ENCODE results near the gene ITGAV.
"Not testable (repeated sequence)": the region's sequence is repeated elsewhere in the genome, so short reads cannot be mapped to it uniquely, and the experiment has no call there.

ITGAV gene

DNA sequence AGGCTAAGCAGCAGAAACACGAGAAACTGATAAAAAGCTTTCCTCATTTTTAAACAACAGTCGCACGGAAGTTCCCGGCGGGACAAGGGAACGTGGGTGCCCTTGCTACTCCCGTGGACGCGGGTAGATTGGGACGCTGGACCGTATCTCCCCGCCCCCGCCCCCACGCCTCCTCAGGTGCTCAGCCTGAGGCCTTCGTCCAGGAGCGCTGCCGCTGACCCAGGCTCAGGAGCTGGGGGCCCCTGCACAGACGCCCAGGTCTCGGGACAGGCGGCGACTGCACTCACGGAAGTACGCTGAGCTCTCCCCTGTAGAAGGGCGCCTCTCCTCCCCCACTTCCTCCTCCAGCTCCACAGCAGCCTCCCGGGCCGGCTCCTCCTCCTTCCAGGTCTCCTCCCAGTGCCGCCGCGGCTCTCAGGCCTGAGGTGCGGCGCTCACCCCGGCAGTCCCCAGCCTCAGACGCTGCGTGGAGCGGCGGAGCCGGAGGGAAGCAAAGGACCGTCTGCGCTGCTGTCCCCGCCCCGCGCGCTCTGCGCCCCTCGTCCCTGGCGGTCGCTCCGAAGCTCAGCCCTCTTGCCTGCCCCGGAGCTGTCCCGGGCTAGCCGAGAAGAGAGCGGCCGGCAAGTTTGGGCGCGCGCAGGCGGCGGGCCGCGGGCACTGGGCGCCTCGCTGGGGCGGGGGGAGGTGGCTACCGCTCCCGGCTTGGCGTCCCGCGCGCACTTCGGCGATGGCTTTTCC lies at the start of gene ITGAV:
Gene ITGAV, plus strand, starts transcription at position 445 of the 738 bp plus-strand sequence. Its CDS starts 283 bp downstream, at position 728.
- peak; percentile 92 for DNase-seq

DNA sequence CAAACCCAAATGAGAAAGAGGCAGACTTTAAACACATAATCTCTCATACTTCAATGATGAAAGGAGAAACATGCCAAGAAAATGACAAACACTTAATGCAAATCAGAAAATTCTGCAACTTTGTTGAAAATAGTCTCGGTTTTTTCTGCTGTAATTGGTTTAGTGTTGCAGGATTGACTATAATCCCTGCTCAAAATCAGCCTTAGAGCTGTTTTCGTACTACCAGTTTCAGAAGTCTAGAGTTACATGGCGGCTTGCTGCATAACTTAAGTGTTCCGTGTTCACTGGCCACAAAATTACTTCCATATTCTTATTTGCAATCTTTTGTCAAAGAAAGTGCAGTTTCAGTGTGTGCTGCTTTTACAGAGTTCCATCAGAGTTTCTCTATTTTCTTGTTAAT lies 48.9 kb upstream of the ITGAV start:
- no peak for DNase-seq

DNA sequence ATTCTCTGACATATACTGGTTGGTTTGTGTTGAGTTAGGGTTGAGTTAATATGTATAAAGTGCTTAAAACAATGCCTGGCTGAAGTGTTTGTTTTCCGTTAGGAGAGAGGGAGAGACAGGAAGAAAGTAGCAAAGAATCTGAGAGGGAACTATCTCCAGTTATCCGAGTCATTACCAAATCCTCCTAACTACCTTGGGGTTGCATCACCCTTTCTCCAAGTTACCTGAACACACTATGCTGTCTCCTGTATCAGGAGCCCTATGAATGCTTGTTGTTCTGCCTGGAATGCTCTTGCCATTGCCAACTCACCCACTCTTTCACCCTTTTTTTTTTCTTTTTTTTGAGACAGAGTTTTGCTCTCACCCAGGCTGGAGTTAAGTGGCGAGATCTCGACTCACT lies 47.9 kb upstream of the ITGAV start:
- no peak for DNase-seq

DNA sequence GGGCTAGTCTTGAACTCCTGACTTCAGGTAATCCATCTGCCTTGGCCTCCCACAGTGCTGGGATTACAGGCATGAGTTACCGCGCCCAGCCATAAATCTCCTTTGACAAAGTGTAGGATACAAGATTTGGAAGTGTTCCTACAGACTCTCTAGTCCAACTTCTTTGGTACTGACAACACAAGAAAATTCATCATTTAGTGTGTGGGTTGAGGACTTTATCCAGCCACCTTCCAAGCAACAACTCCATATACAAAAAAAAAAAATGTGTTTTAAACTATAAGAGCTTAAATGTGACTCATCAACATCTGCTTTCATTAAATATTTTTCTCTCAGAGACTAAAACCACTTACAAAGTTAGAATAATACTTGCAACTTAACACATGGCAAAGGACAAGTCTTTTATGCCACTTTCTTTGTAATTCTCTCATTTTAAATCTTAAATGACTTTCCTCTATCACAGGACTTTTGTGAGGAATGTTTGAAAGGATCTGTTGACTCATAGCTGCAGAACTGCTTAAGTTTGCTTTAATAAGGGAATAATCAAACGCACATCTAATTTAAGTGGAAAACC lies 46.2 kb upstream of the ITGAV start:
- DNase-seq, result no peak

DNA sequence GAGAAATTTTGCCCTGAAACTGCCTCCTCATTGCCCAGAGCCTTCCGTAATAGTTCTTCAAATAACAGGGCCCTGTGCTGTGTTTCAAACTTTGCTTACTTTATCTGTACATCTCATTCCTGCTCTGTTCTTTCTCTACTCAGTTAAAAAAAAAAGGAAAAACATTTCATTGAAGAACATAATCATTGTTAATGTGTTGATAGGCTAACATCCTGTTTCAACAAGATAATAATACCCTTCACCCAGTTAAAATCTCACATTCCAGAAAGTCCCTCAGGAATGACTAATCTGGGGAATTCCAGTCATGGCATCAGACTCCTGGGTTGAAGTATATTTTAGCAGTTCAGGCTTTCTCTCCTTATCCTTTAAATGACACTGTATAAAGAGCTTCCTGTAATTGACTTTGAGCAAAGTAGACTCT lies 45.6 kb upstream of the ITGAV start:
- no peak for DNase-seq

DNA sequence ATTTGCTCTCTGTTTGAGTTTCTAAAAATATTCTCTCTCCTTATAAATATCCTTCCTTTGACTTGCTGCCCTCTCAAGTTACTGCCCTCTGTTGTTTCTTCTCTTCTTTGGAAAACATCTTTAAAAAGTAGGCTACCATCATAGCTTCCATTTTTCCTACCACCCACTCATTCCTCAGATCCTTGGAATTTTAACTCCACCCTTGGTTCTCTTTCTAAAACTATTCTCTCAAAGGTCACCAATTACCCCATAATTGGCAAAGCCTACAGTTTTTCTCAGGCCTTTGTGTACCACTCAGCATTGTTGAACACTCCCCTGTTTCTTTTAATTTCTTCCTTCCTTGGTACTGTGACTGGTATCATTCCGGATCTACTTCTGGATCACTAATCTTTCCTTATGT lies 43.0 kb upstream of the ITGAV start:
- no peak for DNase-seq

DNA sequence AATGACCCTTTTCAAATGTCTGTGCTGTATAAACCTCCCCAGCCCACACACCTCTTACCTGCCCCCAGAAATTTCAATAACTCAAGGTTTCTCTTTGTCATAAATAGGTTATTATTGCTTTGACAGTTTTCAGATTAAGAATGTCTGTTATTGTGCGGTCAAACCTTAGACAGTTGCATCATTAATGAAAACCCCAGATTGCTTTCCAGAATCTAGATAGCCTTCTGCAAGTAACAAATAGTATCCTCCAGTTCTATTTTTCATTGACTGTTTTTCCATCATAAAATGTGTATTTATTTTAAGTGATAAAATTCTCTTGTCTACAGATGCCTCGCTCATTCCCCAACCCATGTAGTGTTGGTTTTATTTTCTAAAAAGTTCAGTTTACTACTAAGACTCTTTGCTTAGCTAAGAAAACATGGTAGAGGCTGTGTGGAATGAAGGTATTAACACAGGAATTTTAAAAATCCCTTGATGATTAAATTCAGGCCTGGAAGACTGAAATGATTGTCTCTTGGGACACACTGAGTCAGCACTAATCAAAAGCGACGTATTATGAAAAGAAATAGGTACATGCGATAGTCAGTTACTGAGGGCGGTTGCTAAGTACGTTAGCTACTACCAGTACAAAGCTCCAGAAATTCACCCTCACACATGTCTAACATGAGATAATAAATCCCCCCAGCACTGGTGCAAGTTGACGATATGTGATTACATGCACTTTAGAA lies 38.4 kb upstream of the ITGAV start:
- no peak for DNase-seq

DNA sequence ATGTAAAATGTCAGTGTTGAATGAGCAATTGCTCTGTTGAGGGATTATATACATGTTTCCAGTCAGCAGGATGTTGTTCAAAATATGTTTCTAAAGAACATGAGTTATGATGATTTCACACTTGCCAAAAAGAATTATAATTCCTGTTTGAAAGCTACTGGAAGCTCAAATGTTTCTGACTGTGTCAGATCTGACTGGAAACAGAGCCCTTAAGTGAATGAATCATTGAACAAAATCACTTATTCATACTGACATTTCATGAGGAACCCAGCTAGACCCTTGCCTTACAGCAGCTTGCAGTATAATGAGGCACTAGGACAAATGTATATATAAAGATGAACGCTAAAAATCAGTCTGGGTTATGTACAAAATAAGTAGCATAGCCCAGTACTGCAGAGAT lies 35.4 kb upstream of the ITGAV start:
- DNase-seq, result no peak

DNA sequence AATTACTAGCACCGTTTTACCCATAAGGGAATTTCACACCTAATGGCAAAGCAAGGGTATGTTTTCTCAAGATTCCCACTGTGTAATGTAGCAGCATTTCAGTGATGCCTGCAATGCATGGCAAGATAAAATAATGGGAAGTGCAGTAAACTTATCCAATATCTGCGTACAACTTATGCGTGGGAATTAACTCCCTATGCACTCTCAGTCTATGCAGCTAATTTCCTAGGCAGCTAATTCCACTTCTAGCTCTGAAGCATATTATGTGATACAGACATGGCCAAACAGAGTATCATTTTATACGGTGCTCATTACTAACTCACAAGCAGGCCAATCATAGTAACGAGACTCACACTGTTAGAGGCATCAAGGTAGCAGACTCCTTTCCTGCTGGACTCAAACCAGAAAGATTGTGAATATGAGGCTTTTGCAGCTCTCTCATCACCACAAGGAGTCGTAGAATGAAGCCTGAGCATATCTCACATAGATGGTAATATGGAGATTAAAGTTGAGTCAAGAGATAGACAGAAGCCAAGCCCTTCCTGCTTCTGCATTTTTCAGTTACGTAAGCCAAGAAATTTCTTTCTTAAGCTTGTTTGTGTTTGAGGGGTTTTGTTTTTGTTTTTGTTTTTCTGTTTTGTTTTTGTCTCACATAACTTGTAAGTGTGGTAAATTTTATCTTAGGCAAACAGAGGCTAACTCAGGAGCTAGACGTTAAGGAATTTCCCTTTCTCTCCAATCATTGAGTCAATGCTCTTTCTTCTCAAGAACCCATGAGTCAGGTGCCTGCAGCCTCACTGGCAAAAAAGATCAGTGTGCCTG lies 34.8 kb upstream of the ITGAV start:
- peak; percentile 56 for DNase-seq

DNA sequence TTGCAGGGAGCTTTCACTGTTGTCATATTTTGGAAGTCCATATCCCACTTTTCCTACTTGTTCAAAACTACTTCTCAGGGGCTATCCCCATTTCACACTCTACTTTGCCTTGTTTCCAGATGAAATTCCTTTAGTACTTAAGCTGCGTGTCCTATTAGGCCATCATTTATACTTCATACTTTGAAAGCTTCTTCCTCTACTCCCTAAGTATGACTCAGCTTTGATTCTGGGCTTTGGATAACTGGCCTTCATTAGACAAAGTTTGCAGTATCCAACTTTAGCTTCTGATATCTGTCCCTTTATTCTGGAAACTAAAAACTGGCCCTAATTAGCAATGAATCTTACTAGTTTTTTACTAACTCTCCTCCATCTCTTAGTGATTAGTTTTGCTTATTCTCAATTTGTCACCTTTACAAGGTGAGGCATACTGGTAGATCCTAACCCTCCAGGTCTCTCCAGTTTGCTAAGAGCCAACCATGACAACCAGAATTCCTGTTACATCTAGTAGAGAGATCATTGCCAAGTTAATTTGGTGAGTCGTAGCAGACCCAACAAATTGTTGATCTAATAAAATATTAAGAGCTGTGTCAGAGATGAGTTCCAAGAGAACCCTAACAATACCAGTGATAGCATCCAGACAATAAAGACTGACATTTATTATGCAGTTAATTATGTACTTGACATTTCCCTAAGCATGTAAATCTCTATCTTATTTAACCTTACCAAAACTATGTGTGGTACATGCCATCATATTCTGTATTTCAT lies 31.2 kb upstream of the ITGAV start:
- DNase-seq, result no peak

DNA sequence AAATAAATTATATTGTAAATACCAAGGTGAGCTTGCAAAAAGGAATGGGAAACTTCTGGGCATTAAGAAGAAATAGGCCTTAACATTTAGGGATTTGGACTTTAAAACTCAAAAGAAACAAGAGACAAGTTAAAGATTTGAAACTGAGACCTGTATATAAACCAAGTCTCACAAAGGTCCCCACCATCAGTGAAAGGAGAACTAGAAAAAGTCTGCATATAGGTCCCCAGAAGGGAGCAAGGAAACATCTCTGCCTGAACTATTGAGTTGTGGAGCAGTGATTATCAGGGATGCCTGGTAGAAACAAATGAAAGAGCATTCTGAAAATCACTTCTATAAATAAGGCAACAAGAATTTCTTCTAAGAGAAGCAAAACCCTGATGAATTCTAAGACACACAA lies 30.5 kb upstream of the ITGAV start:
- DNase-seq, result no peak

DNA sequence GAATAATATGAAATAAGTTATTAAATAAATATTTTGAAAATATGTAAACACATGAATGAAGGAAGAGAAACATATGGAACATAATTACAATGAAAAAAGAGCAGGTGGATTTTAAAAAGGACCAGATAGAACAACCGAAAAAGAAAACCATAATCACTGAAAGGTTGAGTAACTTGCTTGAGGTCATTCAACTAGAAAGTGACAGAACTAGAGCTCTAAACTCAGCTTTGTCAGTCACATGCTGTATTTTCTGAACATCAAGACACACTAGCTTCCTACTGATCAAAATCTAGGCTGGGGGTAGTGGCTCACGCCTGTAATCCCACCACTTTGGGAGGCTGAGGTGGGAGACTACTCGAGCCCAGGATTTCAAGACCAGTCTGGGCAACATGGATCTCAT lies 30.0 kb upstream of the ITGAV start:
- no peak for DNase-seq

DNA sequence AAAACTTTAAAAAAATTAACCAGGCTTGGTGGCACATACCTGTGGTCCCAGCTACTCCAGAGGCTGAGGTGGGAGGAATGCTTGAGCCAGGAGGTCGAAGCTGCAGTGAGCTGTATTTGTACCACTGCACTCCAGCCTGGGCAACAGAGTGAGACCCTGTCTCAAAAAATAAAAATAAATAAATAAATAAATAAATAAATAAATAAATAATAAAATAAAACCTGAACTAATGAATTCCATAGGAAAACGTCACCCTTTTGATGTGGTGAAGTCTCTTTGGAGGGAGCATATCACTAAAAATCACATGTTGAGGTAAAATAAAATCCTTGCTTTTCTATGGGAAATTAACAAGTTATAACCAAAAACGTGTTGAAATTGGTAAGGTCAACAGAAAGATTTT lies 29.6 kb upstream of the ITGAV start:
- DNase-seq, result no peak

DNA sequence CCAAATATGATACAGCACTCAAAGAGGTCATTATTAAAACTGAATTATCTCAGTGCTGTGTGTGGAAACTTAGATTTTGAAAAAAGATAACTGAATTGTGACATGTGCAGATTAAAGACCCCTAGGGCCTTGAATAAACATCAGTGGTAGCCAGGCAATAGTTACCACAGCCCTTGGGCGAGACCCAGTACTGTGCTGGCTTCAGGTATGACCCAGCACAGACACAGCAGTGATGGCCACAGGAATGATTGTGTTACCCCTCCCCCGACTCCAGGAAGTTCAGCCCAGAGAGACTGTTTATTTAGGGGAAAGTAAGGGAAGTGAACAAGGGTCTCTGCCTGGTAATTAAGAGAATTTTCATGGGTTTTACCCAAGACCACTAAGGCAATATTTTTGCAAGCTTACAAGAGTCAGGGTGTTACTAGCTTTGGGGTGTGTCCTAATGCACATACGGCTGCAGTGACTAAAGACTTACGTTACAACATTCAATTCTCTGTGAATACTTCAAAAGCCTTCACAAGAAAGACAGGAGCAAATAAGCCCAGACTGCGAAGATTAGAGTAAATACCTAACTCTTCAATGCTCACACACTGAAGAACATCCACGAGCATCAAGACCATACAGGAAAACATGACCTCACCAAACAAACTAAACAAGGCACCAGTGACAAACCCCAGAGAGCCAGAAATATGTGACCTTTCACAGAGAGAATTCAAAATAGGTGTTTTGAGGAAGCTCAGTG lies 28.2 kb upstream of the ITGAV start:
- no peak for DNase-seq

DNA sequence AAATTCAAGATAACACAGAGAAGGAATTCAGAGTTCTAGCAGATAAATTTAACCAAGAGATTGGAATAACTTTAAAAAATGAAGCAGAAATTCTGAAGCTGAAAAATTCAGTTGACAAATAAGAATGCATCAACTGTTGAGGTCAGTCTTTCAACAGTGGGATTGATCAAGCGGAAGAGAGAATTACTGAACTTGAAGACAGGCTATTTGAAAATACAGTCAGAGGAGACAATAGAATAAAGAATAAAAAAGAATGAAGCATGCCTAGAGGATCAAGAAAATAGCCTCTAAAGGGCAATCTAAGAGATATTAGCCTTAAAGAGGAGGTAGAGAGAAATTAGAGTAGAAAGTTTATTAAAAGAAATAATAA lies 27.7 kb upstream of the ITGAV start:
- DNase-seq, result no peak

DNA sequence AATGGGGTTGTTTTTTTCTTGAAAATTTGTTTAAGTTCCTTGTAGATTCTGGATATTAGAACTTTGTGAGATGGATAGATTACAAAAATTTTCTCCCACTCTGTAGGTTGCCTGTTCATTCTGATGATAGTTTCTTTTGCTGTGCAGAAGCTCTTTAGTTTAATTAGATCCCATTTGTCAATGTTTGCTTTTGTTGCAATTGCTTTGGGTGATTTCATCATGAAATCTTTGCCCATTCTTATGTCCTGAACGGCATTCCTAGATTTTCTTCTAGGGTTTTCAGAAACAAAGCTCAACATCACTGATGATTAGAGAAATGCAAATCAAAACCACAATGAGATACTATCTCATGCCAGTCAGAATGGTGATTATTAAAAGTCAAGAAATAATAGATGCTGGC lies 21.3 kb upstream of the ITGAV start:
- not testable (repeated sequence) for DNase-seq

DNA sequence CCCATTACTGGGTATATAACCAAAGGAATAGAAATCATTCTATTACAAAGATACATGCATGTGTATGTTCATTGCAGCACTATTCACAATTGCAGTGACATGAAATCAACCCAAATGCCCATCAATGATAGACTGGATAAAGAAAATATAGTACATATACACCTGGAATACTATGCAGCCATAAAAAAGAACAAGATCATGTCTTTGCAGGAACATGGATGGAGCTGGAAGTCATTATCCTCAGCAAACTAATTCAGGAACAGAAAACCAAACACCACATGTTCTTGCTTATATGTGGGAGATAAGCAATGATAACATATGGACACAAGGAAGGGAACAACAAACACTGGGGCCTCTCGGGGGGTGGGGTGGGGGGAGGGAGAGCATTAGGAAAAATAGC lies 20.7 kb upstream of the ITGAV start:
- DNase-seq, result not testable (repeated sequence)

DNA sequence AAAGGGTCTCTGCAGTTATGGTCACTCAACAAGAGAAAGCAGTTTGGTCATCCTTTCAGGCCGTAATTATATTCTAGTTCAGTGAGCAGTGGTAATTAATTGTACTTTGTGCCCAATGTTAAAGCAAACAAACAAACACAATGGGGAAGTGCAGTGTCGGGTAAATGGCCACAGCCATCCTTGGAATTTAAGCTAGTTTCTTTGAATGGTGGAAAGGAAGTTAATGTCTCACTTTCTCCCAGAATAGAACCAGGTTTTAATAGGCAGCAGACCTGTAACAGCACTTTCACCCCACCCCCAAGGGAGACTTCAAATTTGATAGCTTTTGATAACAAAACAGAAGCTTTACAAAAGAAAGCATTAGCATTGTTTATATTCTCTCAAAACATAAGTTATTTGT lies 20.0 kb upstream of the ITGAV start:
- peak; percentile 54 for DNase-seq

DNA sequence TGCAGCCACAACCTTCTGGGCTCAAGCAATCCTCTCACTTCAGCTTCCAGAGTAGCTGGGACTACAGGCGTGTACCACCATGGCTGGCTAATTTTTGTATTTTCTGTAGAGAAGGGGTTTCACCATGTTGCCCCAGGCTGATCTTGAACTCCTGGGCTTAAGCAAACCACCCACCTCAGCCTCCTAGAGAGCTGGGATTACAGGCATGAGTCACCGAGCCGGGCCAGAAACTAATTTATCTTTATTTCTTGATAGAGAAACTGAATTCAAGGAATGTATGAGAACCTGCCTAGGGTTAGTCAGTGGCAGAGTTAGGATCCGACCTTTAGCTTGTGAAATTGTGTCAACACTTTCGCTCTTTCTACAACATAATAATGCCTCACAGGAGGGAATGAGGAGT lies 19.3 kb upstream of the ITGAV start:
- peak; percentile 60 for DNase-seq

DNA sequence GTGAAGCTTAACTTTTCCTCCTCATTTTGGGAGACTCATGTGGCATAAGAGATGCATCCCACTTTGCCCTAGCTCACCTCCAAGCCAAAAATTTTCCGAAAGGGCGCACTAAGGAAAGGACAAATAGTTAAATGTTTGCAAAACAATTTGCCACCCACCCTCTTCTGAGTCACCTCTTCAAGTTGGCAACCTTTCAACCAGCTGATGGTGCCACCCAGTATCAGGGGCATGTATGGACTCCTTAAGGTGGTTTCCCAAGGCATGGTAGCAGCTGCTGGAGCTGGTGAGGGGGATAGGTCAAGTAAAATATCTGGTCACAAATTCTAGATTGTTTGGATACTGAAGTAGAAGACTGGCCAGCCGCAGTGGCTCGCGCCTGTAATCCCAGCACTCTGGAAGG lies 17.2 kb upstream of the ITGAV start:
- no peak for DNase-seq

DNA sequence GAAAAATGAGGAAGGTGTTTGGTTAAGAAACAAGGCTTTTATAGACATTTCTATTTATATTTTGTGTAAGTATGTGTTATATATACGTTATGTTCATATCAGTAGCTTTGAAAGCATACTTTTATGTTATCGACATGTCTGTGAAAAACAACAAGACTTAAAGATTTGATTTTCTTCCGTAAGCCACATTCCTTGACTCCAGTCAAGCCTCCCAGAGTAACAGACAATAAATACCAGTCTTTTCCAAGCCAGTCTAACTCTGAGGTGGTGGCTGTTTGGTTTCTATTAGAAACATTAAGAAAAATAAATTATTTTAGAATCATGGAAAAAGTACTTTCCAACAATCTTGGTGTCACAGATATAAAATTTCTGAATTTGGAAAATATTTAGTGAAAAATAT lies 16.3 kb upstream of the ITGAV start:
- no peak for DNase-seq

DNA sequence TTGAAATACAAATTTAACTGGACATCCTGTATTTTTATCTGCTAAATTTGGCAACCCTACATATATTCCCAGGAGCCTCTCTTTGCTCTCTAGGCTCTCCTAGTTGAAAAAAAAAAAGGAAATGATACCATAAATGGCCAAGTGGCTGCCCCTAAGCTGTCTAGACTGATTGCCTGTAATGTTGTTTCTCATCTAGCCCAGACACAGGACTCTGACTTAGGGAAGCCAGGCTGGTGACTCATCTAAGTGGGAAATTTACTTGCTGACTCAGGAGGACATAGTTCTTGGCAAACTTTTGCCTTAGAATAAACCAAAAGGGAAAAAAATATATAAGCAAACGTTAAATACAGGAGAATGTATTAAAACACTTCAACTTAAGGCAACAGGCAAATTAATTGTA lies 14.6 kb upstream of the ITGAV start:
- peak; percentile 93 for DNase-seq
